Body of pancreas (tissue), 4 donors: Measurements from ENCODE around the gene RIMS1.

Experiments used
- CTCF ChIP-seq, 7 experiments: fragments of 450-650 bp in 4 of 7; fragments of 200-600 bp in 3 of 7; sonication (generic) in 3 of 7; IDR thresholded peaks; one replicate each; pipeline ENCODE4 v1.5.1; 2016 to 2019; ENCODE audit warnings: antibody characterized with exemption in 7 of 7
- POLR2A ChIP-seq, 3 donors: fragments of 450-650 bp; IDR thresholded peaks; one replicate each; pipeline ENCODE4 v1.6.1; 2016; ENCODE audit warnings: antibody characterized with exemption in 3 of 3, mild to moderate bottlenecking in 2 of 3

DNA sequence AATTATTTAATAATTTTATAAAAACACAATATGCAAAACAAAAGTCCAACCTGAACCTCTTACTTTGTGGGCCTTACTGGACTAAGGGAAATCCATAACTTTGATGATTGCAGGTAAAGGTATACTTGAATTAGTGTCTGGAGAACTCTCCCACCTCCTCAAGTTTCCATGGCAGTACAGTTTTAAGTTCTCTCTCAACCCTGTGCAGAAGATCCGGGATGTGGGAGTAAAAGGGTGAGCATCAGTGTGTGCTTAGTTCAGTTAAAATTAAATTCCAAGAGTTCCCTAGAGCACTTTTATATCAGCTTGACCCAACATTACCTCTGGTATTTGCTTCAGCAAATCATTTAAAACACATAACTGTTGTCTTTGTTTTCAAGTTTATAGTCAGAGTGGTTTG lies 47.5 kb downstream of the RIMS1 start:
- TF ChIP-seq POLR2A (IDR thresholded peaks at IDR 0.05) = no peak
- no peak for TF ChIP-seq CTCF (IDR thresholded peaks at IDR 0.05)
